ENCODE data around the gene G6PC3. TPM values are rescaled to one million over a fixed set of nuclear protein-coding genes. Genes with fewer than 3 reads are reported as not detected.
A peak's percentile ranks its signal among the peaks of the same experiment; 100 is the strongest.
"Not testable (repeated sequence)": the region's sequence is repeated elsewhere in the genome, so short reads cannot be mapped to it uniquely, and the experiment has no call there.

G6PC3 gene
- total RNA-seq, 1 donor from 2014 or later, result 30.4 TPM

- no peak for DNase-seq (ENCODE audit: missing footprints)
- intact Hi-C loops (cut with DNase I), result no loop called here
Observed at GRCh38 chr17:44094701-44095387, 24.3 kb downstream of the G6PC3 start.

GRCh38 chr17:44095388-44095646 is 24.8 kb downstream of the G6PC3 start:
- no peak for DNase-seq (ENCODE audit: missing footprints)
- intact Hi-C loops (cut with DNase I), result no loop called here
- ATAC-seq, result no peak

More at GRCh38 chr17:44094701-44095387, 24.3 kb downstream of the G6PC3 start:
- no peak for ATAC-seq

GRCh38 chr17:44095647-44096496 is 25.3 kb downstream of the G6PC3 start:
- DNase-seq (ENCODE audit: missing footprints), result peak; percentile 84
- ATAC-seq, result peak; percentile 69
- intact Hi-C loops (cut with DNase I), result loop anchor here (2.0 kb wide), 1 partner anchor 25 kb away; the partner anchor contains the start of gene G6PC3

GRCh38 chr17:44097110-44097958 is 26.8 kb downstream of the G6PC3 start:
- peak; percentile 85 for DNase-seq (ENCODE audit: missing footprints)
- intact Hi-C loops (cut with DNase I), result loop anchor here (1.0 to 2.0 kb wide), 2 partner anchors 11 to 27 kb away; partner anchors contain the start of gene G6PC3

GRCh38 chr17:44101858-44102257 is 31.3 kb downstream of the G6PC3 start:
- intact Hi-C loops (cut with DNase I); ATAC-seq; DNase-seq (ENCODE audit: missing footprints): not testable (repeated sequence)

More at GRCh38 chr17:44097110-44097958, 26.8 kb downstream of the G6PC3 start:
- peak; percentile 85 for ATAC-seq

GRCh38 chr17:44102849-44103622 is 32.5 kb downstream of the G6PC3 start:
- DNase-seq (ENCODE audit: missing footprints) (no peak), ATAC-seq (peak; percentile 49)

GRCh38 chr17:44105483-44105882 is 34.9 kb downstream of the G6PC3 start:
- no peak for ATAC-seq
- intact Hi-C loops (cut with DNase I), result no loop called here
- DNase-seq (ENCODE audit: missing footprints), result no peak

More at GRCh38 chr17:44102849-44103622, 32.5 kb downstream of the G6PC3 start:
- intact Hi-C loops (cut with DNase I), result no loop called here

GRCh38 chr17:44105941-44106340 is 35.4 kb downstream of the G6PC3 start:
- intact Hi-C loops (cut with DNase I), result no loop called here

GRCh38 chr17:44106801-44107200 is 36.3 kb downstream of the G6PC3 start:
- ATAC-seq (no peak), DNase-seq (ENCODE audit: missing footprints) (no peak)
- intact Hi-C loops (cut with DNase I), result no loop called here

More at GRCh38 chr17:44105941-44106340, 35.4 kb downstream of the G6PC3 start:
- ATAC-seq, result no peak
- DNase-seq (ENCODE audit: missing footprints), result no peak

- ATAC-seq, result peak; percentile 78
- peak; percentile 89 for DNase-seq (ENCODE audit: missing footprints)
- intact Hi-C loops (cut with DNase I), result loop anchor here (1.0 kb wide), 1 partner anchor 11 kb away; no protein-coding TSS in a partner anchor
Observed at GRCh38 chr17:44108440-44109311, 38.1 kb downstream of the G6PC3 start.

- intact Hi-C loops (cut with DNase I), result no loop called here
- DNase-seq (ENCODE audit: missing footprints) (no peak), ATAC-seq (no peak)
Observed at GRCh38 chr17:44109312-44109630, 38.7 kb downstream of the G6PC3 start.

GRCh38 chr17:44110011-44110686 is 39.6 kb downstream of the G6PC3 start:
- intact Hi-C loops (cut with DNase I), result loop anchor here (5.0 kb wide), 1 partner anchor 38 kb away; the partner anchor contains the start of gene G6PC3
- no peak for ATAC-seq
- no peak for DNase-seq (ENCODE audit: missing footprints)

GRCh38 chr17:44110823-44111633 is 40.5 kb downstream of the G6PC3 start:
- peak; percentile 86 for ATAC-seq
- intact Hi-C loops (cut with DNase I), result loop anchor here (5.0 kb wide), 1 partner anchor 39 kb away; the partner anchor contains the start of gene G6PC3
- peak; percentile 99 for DNase-seq (ENCODE audit: missing footprints)

GRCh38 chr17:44111777-44112176 is 41.2 kb downstream of the G6PC3 start:
- ATAC-seq, result no peak
- no peak for DNase-seq (ENCODE audit: missing footprints)
- intact Hi-C loops (cut with DNase I), result loop anchor here (5.0 kb wide), 1 partner anchor 39 kb away; the partner anchor contains the start of gene G6PC3

- intact Hi-C loops (cut with DNase I), result loop anchor here (5.0 kb wide), 1 partner anchor 40 kb away; the partner anchor contains the start of gene G6PC3
- DNase-seq (ENCODE audit: missing footprints) (no peak), ATAC-seq (peak; percentile 59)
Observed at GRCh38 chr17:44112284-44113280, 42.0 kb downstream of the G6PC3 start.
